T-helper 17 cell (primary cell): ENCODE data around the gene TUBB. TPM values are rescaled to one million over a fixed set of nuclear protein-coding genes. Genes with fewer than 3 reads are reported as not detected.

Source experiments
- ATAC-seq: fragments of 150-1000 bp; cut with Tn5 transposase; 2 replicates; pipeline ENCODE4 v1.10.0; 2021; ENCODE audit warnings: mild to moderate bottlenecking, moderate library complexity
- DNase-seq, 3 donors: peaks; one replicate each; pipeline versions ENCODE4 v3.0.0 to v3.0.0-alpha.2; 2020 to 2021
- H3K9me3 ChIP-seq: one replicate; pipeline ENCODE4 v1.7.0; 2013; ENCODE audit warnings: low read length, mild to moderate bottlenecking; ENCODE audit not compliant: control insufficient read depth, poor library complexity, severe bottlenecking
- H3K27ac Mint-ChIP-seq: one replicate; pipeline ENCODE4 v1.8.0; 2022; ENCODE audit warnings: mild to moderate bottlenecking, moderate library complexity, mixed read lengths
- H3K27me3 Mint-ChIP-seq: one replicate; pipeline ENCODE4 v1.8.0; 2022; ENCODE audit warnings: mixed read lengths
- H3K36me3 Mint-ChIP-seq: one replicate; pipeline ENCODE4 v1.8.0; 2022; ENCODE audit warnings: low read depth, mixed read lengths
- H3K4me1 Mint-ChIP-seq: one replicate; pipeline ENCODE4 v1.8.0; 2022; ENCODE audit warnings: mild to moderate bottlenecking, mixed read lengths
- H3K4me3 Mint-ChIP-seq: one replicate; pipeline ENCODE4 v1.8.0; 2022; ENCODE audit warnings: mild to moderate bottlenecking, moderate library complexity, mixed read lengths
- total RNA-seq, 4 donors: library from RNA in 2 of 4; stranded (reverse) in 2 of 4; gene quantifications; one replicate each; pipeline ENCODE4 v1.2.3 and lab custom pipeline; 2022 to 2026

The TUBB gene
- total RNA-seq, 2 donors from 2014 or later: 104 to 108 TPM

- peak in 2 of 3 donors; percentile 23 to 40 for DNase-seq
- Mint-ChIP-seq H3K27ac (peak overlapping the region; percentile 97), H3K36me3 (peaks cover 34% of the 10 kb centered on the region), H3K27me3 (no peaks in the 10 kb centered on the region), H3K4me1 (peaks cover 55% of the 10 kb centered on the region), H3K4me3 (peak overlapping the region; percentile 100)
- no peaks in the 10 kb centered on the region for H3K9me3 ChIP-seq
- ATAC-seq: no peak
Measured at GRCh38 chr6:30684386-30685156, 35.6 kb upstream of the TUBB start.

- no peaks in the 10 kb centered on the region for H3K9me3 ChIP-seq
- Mint-ChIP-seq H3K27ac (peak overlapping the region; percentile 97), H3K4me1 (peaks cover 57% of the 10 kb centered on the region), H3K27me3 (no peaks in the 10 kb centered on the region), H3K4me3 (peak overlapping the region; percentile 100), H3K36me3 (peaks cover 34% of the 10 kb centered on the region)
- DNase-seq (peak in 1 of 3 donors; percentile 18), ATAC-seq (no peak)
Measured at GRCh38 chr6:30685157-30686008, 34.8 kb upstream of the TUBB start.

- Mint-ChIP-seq H3K4me1 (peaks cover 56% of the 10 kb centered on the region), H3K36me3 (peaks cover 30% of the 10 kb centered on the region), H3K4me3 (peak within 1 kb of the TSS; percentile 100), H3K27me3 (no peaks in the 10 kb centered on the region), H3K27ac (peak within 1 kb of the TSS; percentile 97)
- H3K9me3 ChIP-seq: no peaks in the 10 kb centered on the region
- peak; percentile 61 for ATAC-seq
- DNase-seq: peak; percentile 69 to 80 (median 78)
Measured at GRCh38 chr6:30686009-30686907, 33.9 kb upstream of the TUBB start, which contains the start of gene PPP1R18. Gene PPP1R18, minus strand, starts transcription at chr6:30686645. Its CDS starts 627 bp downstream, at chr6:30686018.

- peak; percentile 32 to 77 (median 76) for DNase-seq
- Mint-ChIP-seq H3K4me1 (peaks cover 52% of the 10 kb centered on the region), H3K27ac (peak overlapping the region; percentile 97), H3K4me3 (peak overlapping the region; percentile 100), H3K36me3 (peaks cover 29% of the 10 kb centered on the region), H3K27me3 (no peaks in the 10 kb centered on the region)
- no peaks in the 10 kb centered on the region for H3K9me3 ChIP-seq
- ATAC-seq: peak; percentile 36
Measured at GRCh38 chr6:30686908-30687658, 33.1 kb upstream of the TUBB start.

- DNase-seq: no peak
- Mint-ChIP-seq H3K36me3 (peaks cover 26% of the 10 kb centered on the region), H3K27me3 (no peaks in the 10 kb centered on the region), H3K4me1 (peaks cover 48% of the 10 kb centered on the region), H3K27ac (peak overlapping the region; percentile 97), H3K4me3 (peak overlapping the region; percentile 100)
- no peaks in the 10 kb centered on the region for H3K9me3 ChIP-seq
- ATAC-seq: no peak
Measured at GRCh38 chr6:30687659-30688431, 32.3 kb upstream of the TUBB start.

GRCh38 chr6:30688569-30688968, 31.6 kb upstream of the TUBB start:
- H3K9me3 ChIP-seq: no peaks in the 10 kb centered on the region
- Mint-ChIP-seq H3K4me3 (peak overlapping the region; percentile 100), H3K27me3 (no peaks in the 10 kb centered on the region), H3K4me1 (peaks cover 48% of the 10 kb centered on the region), H3K36me3 (peaks cover 23% of the 10 kb centered on the region), H3K27ac (peak overlapping the region; percentile 97)
- no peak for ATAC-seq
- DNase-seq: no peak

GRCh38 chr6:30689022-30689865, 30.9 kb upstream of the TUBB start:
- H3K4me3 Mint-ChIP-seq: peak overlapping the region; percentile 100
- H3K27ac Mint-ChIP-seq: peak overlapping the region; percentile 97
- no peaks in the 10 kb centered on the region for H3K9me3 ChIP-seq
- DNase-seq: no peak
- peaks cover 18% of the 10 kb centered on the region for H3K36me3 Mint-ChIP-seq
- peaks cover 44% of the 10 kb centered on the region for H3K4me1 Mint-ChIP-seq
- no peaks in the 10 kb centered on the region for H3K27me3 Mint-ChIP-seq
- no peak for ATAC-seq

- H3K27ac Mint-ChIP-seq: peak overlapping the region; percentile 97
- no peaks in the 10 kb centered on the region for H3K27me3 Mint-ChIP-seq
- H3K9me3 ChIP-seq: no peaks in the 10 kb centered on the region
- H3K4me1 Mint-ChIP-seq: peaks cover 42% of the 10 kb centered on the region
- no peak for ATAC-seq
- H3K36me3 Mint-ChIP-seq: peaks cover 14% of the 10 kb centered on the region
- peak overlapping the region; percentile 92 for H3K4me3 Mint-ChIP-seq
- no peak for DNase-seq
Measured at GRCh38 chr6:30689985-30690384, 30.2 kb upstream of the TUBB start.

- peak within 1 kb of the TSS; percentile 97 for H3K27ac Mint-ChIP-seq
- H3K27me3 Mint-ChIP-seq: no peaks in the 10 kb centered on the region
- peaks cover 7% of the 10 kb centered on the region for H3K36me3 Mint-ChIP-seq
- DNase-seq (peak; percentile 43 to 81 (median 74)), ATAC-seq (peak; percentile 35)
- H3K4me3 Mint-ChIP-seq: peak within 1 kb of the TSS; percentile 92
- H3K9me3 ChIP-seq: no peaks in the 10 kb centered on the region
- peaks cover 36% of the 10 kb centered on the region for H3K4me1 Mint-ChIP-seq
Measured at GRCh38 chr6:30690403-30691207, 29.5 kb upstream of the TUBB start, which contains the start of gene NRM. Gene NRM, minus strand, starts transcription at chr6:30690984. Its CDS starts 10 bp downstream, at chr6:30690974.

GRCh38 chr6:30691208-30691847, 28.8 kb upstream of the TUBB start:
- Mint-ChIP-seq H3K27me3 (no peaks in the 10 kb centered on the region), H3K4me3 (peak overlapping the region; percentile 92), H3K27ac (peak overlapping the region; percentile 97), H3K36me3 (peaks cover 1% of the 10 kb centered on the region), H3K4me1 (peaks cover 33% of the 10 kb centered on the region)
- no peak for ATAC-seq
- DNase-seq: no peak
- H3K9me3 ChIP-seq: no peaks in the 10 kb centered on the region
